Testis (tissue), 3 donors: Measurements from ENCODE around the gene ARFRP1. TPM values are rescaled to one million over a fixed set of nuclear protein-coding genes. Genes with fewer than 3 reads are reported as not detected.
"Not testable (repeated sequence)": the region's sequence is repeated elsewhere in the genome, so short reads cannot be mapped to it uniquely, and the experiment has no call there.

ENCODE experiments used
- DNase-seq: peaks from one replicate; pipeline ENCODE4 v3.0.0-alpha.2; 2019
- H3K27ac ChIP-seq, 2 donors: fragments of 200-600 bp; sonication (generic); one replicate each; pipeline ENCODE4 v1.5.1; 2019
- H3K27me3 ChIP-seq: fragments of 200-600 bp; sonication (generic); one replicate; pipeline ENCODE4 v1.5.1; 2019
- H3K36me3 ChIP-seq: fragments of 200-600 bp; sonication (generic); one replicate; pipeline ENCODE4 v1.5.1; 2017; ENCODE audit warnings: low read depth; ENCODE audit errors: missing control alignments
- H3K4me1 ChIP-seq: fragments of 200-600 bp; sonication (generic); one replicate; pipeline ENCODE4 v1.5.1; 2019
- H3K4me3 ChIP-seq, 2 donors: fragments of 200-600 bp; sonication (generic); one replicate each; pipeline ENCODE4 v1.5.1; 2017 to 2019
- H3K9me3 ChIP-seq: fragments of 200-600 bp; sonication (generic); one replicate; pipeline ENCODE4 v1.5.1; 2017
- POLR2A ChIP-seq: fragments of 450-650 bp; IDR thresholded peaks from one replicate; pipeline ENCODE4 v1.6.1; 2017; ENCODE audit warnings: antibody characterized with exemption, mild to moderate bottlenecking, moderate library complexity
- WGBS, 2 donors: methylation state at CpG; one replicate each; pipeline ENCODE4 v1.1.5; 2018; 5-methylcytosine and 5-hydroxymethylcytosine counted together
- intact Hi-C: fragments of 100-400 bp; cut with DNase I; formaldehyde crosslinking; loops from one replicate; pipeline ENCODE4 v1.15.1; 2023; ENCODE audit warnings: low total_unique reads
- polyA plus RNA-seq: library from polyadenylated mRNA; stranded (reverse); fragments of 350-450 nt; fragmentation: Illumina TruSeq; extraction: RNeasy Lipid Tissue Mini Kit (QIAGEN cat#74804); gene quantifications from one replicate; pipeline ENCODE4 v1.2.3, GENCODE V29; 2014; ENCODE audit warnings: low read depth, low replicate concordance; ENCODE audit not compliant: insufficient read depth
- total RNA-seq, 2 donors: library from RNA; depleted of rRNA; stranded (reverse); fragments of >200 nt; gene quantifications; one replicate each; pipeline ENCODE4 v1.2.3, GENCODE V29; 2016
- TF ChIP-seq, protein P1 (sequence below), 3 experiments: fragments of 450-650 bp in 2 of 3; fragments of 200-600 bp in 1 of 3; sonication (generic) in 1 of 3; IDR thresholded peaks; one replicate each; pipeline ENCODE4 v1.5.1; 2016 to 2019; ENCODE audit warnings: antibody characterized with exemption in 3 of 3, mild to moderate bottlenecking in 2 of 3, moderate library complexity in 1 of 3

Gene ARFRP1
- total and polyA plus RNA-seq, 3 donors from 2014 or later: 37.8 to 55.6 (median 55.4) TPM

DNA sequence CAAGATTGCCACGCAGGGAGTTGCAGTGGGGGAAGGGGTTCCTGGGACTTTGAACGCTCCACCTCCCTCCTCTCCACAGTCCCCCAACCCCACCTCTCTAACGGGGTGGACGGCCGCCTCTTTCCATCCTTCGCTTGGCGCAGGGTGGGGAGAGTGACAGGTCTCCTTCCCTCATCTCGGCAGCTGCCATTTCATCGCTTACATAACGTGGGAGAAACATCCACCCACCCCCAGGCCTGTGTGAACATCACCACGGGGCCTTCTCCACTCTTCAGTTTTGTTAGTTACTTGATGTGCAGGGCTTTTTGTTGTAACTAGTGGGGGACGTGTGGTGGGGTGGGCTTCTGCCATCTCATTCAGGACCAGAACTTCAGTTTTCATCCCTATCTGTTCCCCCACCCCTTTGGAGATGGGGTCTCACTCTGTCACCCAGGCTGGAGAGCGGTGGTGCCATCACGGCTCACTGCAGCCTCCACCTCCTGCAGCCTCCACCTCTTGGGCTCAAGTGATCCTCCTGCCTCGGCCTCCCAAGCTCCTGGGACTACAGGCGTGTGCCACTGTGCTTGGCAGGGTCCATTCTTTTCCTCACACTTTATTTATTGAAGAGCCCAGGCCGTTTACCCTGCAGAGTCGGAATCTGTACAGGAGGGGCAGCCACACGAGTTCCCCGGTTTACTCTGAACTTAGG lies 32.0 kb downstream of the ARFRP1 start:
- intact Hi-C loops: no loop called here

DNA sequence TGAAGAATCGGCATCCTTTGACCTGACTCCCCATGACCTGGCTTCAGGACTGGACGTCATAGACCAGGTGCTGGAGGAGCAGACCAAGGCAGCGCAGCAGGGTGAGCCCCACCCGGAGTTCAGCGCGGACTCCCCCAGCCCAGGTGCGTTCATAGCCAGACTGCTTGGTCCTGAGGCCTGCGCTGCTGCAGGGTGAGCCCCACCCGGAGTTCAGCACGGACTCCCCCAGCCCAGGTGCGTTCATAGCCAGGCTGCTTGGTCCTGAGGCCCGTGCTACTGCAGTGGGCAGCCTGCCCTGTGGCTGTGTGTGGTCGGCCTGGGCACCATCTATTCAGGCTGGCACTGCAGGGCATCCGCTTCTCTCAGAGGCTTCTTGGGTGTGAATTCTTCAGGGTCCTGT lies 33.8 kb downstream of the ARFRP1 start:
- no peaks in the 10 kb centered on the region for H3K9me3 ChIP-seq
- intact Hi-C loops: no loop called here
- no peaks in the 10 kb centered on the region for H3K4me1 ChIP-seq
- H3K4me3 ChIP-seq: no peak overlapping the region
- 93% methylated on average over 14 of the region's 14 CpGs; no CpG with 5 or more reads in 1 of the 2 donors for WGBS, 2 donors
- no peaks in the 10 kb centered on the region for H3K27me3 ChIP-seq
- TF ChIP-seq, protein P1, sequence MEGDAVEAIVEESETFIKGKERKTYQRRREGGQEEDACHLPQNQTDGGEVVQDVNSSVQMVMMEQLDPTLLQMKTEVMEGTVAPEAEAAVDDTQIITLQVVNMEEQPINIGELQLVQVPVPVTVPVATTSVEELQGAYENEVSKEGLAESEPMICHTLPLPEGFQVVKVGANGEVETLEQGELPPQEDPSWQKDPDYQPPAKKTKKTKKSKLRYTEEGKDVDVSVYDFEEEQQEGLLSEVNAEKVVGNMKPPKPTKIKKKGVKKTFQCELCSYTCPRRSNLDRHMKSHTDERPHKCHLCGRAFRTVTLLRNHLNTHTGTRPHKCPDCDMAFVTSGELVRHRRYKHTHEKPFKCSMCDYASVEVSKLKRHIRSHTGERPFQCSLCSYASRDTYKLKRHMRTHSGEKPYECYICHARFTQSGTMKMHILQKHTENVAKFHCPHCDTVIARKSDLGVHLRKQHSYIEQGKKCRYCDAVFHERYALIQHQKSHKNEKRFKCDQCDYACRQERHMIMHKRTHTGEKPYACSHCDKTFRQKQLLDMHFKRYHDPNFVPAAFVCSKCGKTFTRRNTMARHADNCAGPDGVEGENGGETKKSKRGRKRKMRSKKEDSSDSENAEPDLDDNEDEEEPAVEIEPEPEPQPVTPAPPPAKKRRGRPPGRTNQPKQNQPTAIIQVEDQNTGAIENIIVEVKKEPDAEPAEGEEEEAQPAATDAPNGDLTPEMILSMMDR (IDR thresholded peaks at IDR 0.05): no peak
- no peak for TF ChIP-seq POLR2A
- H3K27ac ChIP-seq: no peak overlapping the region
- DNase-seq: no peak
- H3K36me3 ChIP-seq: no peaks in the 10 kb centered on the region

More for the DNA sequence above, 32.0 kb downstream of the ARFRP1 start:
- 92 to 96% methylated on average over 12 to 20 of the region's 20 CpGs for WGBS, 2 donors
- H3K36me3 ChIP-seq: no peaks in the 10 kb centered on the region
- no peak for DNase-seq
- H3K4me1 ChIP-seq: no peaks in the 10 kb centered on the region
- H3K9me3 ChIP-seq: no peaks in the 10 kb centered on the region
- H3K27me3 ChIP-seq: no peaks in the 10 kb centered on the region
- no peak overlapping the region for H3K27ac ChIP-seq
- TF ChIP-seq POLR2A: no peak
- TF ChIP-seq, protein P1 (IDR thresholded peaks at IDR 0.05): no peak
- H3K4me3 ChIP-seq: no peak overlapping the region

DNA sequence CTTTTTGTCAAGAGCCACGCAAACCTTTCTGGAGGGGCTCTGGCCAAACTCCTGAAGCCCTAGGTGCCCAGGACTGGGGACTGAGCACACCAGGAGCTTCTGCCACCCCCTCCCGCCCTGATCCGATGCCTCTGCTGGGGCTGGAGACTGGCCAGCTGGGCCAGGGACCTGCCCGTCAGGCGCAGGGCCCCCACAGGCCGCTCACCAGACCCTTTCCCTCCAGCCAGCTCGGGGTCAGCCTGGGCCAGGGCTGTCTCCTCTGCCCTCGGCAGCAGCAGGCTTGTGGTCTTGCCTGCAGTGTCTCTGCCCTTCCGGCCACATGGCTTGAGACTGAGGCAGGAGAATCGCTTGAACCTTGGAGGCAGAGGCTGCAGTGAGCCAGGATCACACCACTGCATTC lies 35.1 kb downstream of the ARFRP1 start:
- Histone ChIP-seq H3K4me1 (no peaks in the 10 kb centered on the region), H3K36me3 (no peaks in the 10 kb centered on the region), H3K27me3 (no peaks in the 10 kb centered on the region), H3K4me3 (no peak overlapping the region), H3K9me3 (no peaks in the 10 kb centered on the region), H3K27ac (no peak overlapping the region)
- 88 to 97% methylated on average over 8 to 10 of the region's 10 CpGs for WGBS, 2 donors
- TF ChIP-seq POLR2A: no peak
- TF ChIP-seq, protein P1 (IDR thresholded peaks at IDR 0.05): no peak
- DNase-seq: no peak
- intact Hi-C loops: no loop called here

DNA sequence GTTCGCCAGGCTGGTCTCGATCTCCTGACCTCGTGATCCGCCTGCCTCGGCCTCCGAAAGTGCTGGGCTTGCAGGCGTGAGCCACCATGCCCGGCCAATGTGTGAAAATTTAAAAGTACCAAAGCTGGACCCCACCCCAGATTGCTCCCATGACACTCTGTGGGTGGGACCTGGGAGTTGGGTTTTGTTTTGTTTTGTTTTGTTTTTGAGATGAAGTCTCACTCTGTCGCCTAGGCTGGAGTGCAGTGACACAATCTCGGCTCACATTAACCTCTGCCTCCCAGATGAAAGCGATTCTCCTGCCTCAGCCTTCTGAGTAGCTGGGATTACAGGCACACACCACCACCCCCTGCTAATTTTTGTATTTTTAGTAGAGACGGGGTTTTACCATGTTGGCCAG lies 36.1 kb downstream of the ARFRP1 start:
- H3K4me3 ChIP-seq, H3K9me3 ChIP-seq, intact Hi-C loops, H3K27ac ChIP-seq, H3K36me3 ChIP-seq, DNase-seq, H3K27me3 ChIP-seq, H3K4me1 ChIP-seq: not testable (repeated sequence)
- WGBS, 2 donors: 91 to 99% methylated on average over 10 to 12 of the region's 12 CpGs

DNA sequence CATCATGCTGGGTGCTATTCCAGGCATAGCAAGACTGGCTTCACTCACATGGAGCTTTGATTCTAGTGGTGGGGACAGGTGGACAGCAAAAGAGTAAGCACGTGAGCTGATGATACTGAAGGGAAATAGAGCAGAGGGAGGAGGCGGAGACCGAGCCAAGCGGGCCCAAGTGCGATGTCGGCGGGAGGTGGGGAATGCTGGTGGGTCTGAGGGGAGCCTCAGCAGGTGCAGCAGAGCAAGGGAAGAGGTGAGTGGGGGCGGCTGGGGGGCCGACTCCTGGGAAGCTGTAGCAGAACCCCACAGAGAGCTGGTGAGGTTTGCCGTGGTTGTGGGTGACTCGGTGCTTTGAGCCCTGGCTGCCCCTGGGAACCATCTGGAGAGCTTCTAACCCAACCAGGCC lies 39.4 kb downstream of the ARFRP1 start:
- H3K4me3 ChIP-seq: no peak overlapping the region
- no peaks in the 10 kb centered on the region for H3K36me3 ChIP-seq

More for the DNA sequence above, 39.4 kb downstream of the ARFRP1 start:
- WGBS, 2 donors: 94 to 98% methylated on average over 11 of the region's 11 CpGs
- TF ChIP-seq, protein P1 (IDR thresholded peaks at IDR 0.05): no peak
- no peak for TF ChIP-seq POLR2A
- Histone ChIP-seq H3K27ac (no peak overlapping the region), H3K27me3 (no peaks in the 10 kb centered on the region), H3K4me1 (no peaks in the 10 kb centered on the region), H3K9me3 (no peaks in the 10 kb centered on the region)
- DNase-seq: no peak
- intact Hi-C loops: no loop called here
